KMS-11 (cell line): Measurements from ENCODE around the gene SDS.
A peak's percentile ranks its signal among the peaks of the same experiment; 100 is the strongest.

Source experiments
- H2AFZ ChIP-seq: fragments of 200-600 bp; sonication (generic); 2 replicates; pipeline ENCODE4 v1.6.1; 2016; ENCODE audit warnings: antibody characterized with exemption, mixed run types, low read depth
- H3K27ac ChIP-seq: fragments of 200-600 bp; sonication (generic); 2 replicates; pipeline ENCODE4 v1.6.1; 2016; ENCODE audit warnings: mild to moderate bottlenecking, mixed run types
- H3K27me3 ChIP-seq: fragments of 200-600 bp; sonication (generic); 2 replicates; pipeline ENCODE4 v1.6.1; 2017; ENCODE audit warnings: mild to moderate bottlenecking, low read depth, mixed run types, moderate library complexity; ENCODE audit not compliant: insufficient read depth
- H3K36me3 ChIP-seq: fragments of 200-600 bp; sonication (generic); 2 replicates; pipeline ENCODE4 v1.6.1; 2017; ENCODE audit warnings: mild to moderate bottlenecking, mixed run types; ENCODE audit not compliant: insufficient read depth
- H3K4me1 ChIP-seq: fragments of 200-600 bp; sonication (generic); 2 replicates; pipeline ENCODE4 v1.6.1; 2016; ENCODE audit warnings: mild to moderate bottlenecking, low read depth, mixed run types; ENCODE audit not compliant: poor library complexity, severe bottlenecking
- H3K4me2 ChIP-seq: fragments of 200-600 bp; sonication (generic); 2 replicates; pipeline ENCODE4 v1.7.0; 2016; ENCODE audit warnings: mild to moderate bottlenecking, mixed run types
- H3K4me3 ChIP-seq: fragments of 200-600 bp; sonication (generic); IDR thresholded peaks from 2 replicates; pipeline ENCODE4 v1.6.1; 2017; ENCODE audit warnings: low read depth, low read length, mixed read lengths; ENCODE audit not compliant: insufficient read depth
- H3K79me2 ChIP-seq: fragments of 200-600 bp; sonication (generic); 2 replicates; pipeline ENCODE4 v1.6.1; 2016; ENCODE audit warnings: low read depth, mixed run types; ENCODE audit not compliant: insufficient read depth
- H3K9ac ChIP-seq: fragments of 200-600 bp; sonication (generic); 2 replicates; pipeline ENCODE4 v1.6.1; 2016; ENCODE audit warnings: mild to moderate bottlenecking, mixed run types
- H4K20me1 ChIP-seq: fragments of 200-600 bp; sonication (generic); 2 replicates; pipeline ENCODE4 v1.6.1; 2016; ENCODE audit warnings: mild to moderate bottlenecking, mixed run types; ENCODE audit not compliant: insufficient read depth
- TF ChIP-seq, protein P1 (sequence below): fragments of 200-600 bp; sonication (generic); conservative IDR thresholded peaks from 2 replicates; pipeline ENCODE4 v1.6.1; 2017; ENCODE audit warnings: low read depth, mild to moderate bottlenecking, antibody characterized with exemption, low read length, moderate library complexity, mixed read lengths

SDS gene

DNA sequence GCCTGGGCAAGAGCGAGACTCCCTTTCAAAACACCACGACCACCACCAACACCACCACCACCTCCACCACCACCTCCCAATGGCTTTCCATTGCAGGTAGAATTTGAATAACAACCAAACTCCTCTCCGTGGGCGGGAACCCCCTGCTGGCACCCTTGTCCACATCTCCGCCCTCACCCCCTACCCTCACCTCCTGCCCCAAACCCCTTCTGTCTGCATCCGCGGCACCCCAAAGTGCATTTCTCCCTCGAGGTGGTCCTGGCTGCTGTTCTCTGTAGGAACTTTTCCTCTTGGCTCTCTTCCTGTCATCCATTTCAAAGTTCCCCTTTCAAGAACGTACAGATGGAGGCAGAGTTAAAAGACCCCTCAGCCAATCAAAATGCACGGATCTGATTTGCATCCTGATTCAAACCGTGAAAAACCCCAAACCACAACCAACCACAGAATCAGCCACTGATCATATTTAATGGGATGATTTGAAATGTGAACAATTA lies 22.3 kb upstream of the SDS start:
- no peak overlapping the region for H2AFZ ChIP-seq
- H3K4me3 ChIP-seq = no peak overlapping the region
- H3K27ac ChIP-seq = no peak overlapping the region
- H4K20me1 ChIP-seq = no peaks in the 10 kb centered on the region
- H3K9ac ChIP-seq = no peak overlapping the region
- H3K4me2 ChIP-seq = peak overlapping the region; percentile 56
- no peaks in the 10 kb centered on the region for H3K79me2 ChIP-seq
- no peaks in the 10 kb centered on the region for H3K36me3 ChIP-seq
- peaks cover 14% of the 10 kb centered on the region for H3K4me1 ChIP-seq
- no peaks in the 10 kb centered on the region for H3K27me3 ChIP-seq
- TF ChIP-seq, protein P1, sequence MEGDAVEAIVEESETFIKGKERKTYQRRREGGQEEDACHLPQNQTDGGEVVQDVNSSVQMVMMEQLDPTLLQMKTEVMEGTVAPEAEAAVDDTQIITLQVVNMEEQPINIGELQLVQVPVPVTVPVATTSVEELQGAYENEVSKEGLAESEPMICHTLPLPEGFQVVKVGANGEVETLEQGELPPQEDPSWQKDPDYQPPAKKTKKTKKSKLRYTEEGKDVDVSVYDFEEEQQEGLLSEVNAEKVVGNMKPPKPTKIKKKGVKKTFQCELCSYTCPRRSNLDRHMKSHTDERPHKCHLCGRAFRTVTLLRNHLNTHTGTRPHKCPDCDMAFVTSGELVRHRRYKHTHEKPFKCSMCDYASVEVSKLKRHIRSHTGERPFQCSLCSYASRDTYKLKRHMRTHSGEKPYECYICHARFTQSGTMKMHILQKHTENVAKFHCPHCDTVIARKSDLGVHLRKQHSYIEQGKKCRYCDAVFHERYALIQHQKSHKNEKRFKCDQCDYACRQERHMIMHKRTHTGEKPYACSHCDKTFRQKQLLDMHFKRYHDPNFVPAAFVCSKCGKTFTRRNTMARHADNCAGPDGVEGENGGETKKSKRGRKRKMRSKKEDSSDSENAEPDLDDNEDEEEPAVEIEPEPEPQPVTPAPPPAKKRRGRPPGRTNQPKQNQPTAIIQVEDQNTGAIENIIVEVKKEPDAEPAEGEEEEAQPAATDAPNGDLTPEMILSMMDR = no peak

DNA sequence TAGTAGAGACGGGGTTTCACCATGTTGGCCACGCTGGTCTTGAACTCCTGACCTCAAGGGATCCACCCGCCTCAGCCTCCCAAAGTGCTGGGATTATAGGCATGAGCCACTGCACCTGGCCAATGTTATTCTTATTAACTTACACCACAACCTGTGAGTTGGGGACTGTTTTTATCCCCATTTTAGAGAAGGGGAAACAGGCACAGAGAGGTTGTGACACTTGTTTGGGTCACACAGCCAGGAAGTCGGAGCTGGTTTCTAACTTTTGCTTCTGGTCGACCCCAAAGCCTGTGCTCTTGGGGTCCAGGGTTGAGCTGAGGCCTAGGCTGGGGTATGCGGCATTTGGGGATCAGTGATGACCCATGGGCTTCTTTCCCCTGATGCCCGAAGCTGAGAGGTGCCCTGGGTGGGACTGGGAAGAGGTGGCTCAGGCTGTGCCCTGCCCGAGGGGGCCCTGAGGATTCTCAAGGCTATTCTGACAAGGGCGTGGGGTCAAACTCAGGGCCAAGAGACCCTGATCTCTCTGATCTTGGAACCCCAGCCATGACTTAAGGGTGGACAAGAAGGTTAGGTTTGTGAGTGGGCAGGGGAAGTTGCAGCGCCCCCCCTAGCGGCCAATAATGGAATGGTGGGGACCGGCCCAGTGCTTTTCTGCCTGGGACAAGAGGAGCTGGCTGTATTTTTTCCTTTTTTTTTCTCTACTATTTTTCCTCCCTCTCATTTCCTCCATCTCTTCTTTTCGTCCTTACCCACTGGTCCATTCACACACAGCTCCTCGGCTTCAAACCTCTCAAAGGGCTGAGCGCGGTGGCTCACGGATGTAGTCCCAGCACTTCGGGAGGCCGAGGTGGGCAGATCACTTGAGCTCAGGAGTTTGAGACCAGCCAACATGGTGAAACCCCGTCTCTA lies 21.5 kb upstream of the SDS start:
- no peak overlapping the region for H3K4me2 ChIP-seq
- H3K9ac ChIP-seq = no peak overlapping the region
- no peaks in the 10 kb centered on the region for H4K20me1 ChIP-seq
- H2AFZ ChIP-seq = no peak overlapping the region
- H3K79me2 ChIP-seq = no peaks in the 10 kb centered on the region
- H3K27ac ChIP-seq = no peak overlapping the region
- H3K27me3 ChIP-seq = no peaks in the 10 kb centered on the region
- H3K4me1 ChIP-seq = peaks cover 14% of the 10 kb centered on the region
- no peak overlapping the region for H3K4me3 ChIP-seq
- H3K36me3 ChIP-seq = no peaks in the 10 kb centered on the region
- TF ChIP-seq, protein P1 = peak; percentile 72

DNA sequence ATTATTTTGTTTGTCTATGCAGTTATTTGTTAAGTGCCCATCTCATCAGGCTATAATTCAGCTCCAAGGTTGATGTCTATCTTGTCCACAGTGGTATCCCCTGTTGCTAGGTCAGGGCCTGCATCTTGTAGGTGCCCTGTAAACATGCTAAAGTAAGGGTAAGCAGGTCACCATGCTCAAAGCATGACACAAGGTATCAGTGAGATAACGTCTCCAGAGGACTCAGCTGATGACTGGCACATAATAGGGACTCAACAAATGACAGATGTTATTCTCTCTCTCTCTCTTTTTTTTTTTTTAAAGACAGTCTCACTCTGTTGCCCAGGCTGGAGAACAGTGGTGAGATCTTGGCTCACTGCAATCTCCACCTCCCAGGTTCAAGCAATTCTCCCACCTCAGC lies 20.8 kb upstream of the SDS start:
- Histone ChIP-seq H3K27ac (no peak overlapping the region), H3K9ac (no peak overlapping the region), H3K4me3 (no peak overlapping the region), H4K20me1 (no peaks in the 10 kb centered on the region), H3K27me3 (no peaks in the 10 kb centered on the region), H3K4me1 (peaks cover 14% of the 10 kb centered on the region), H2AFZ (no peak overlapping the region), H3K4me2 (no peak overlapping the region), H3K79me2 (no peaks in the 10 kb centered on the region), H3K36me3 (no peaks in the 10 kb centered on the region)
- TF ChIP-seq, protein P1 = no peak

DNA sequence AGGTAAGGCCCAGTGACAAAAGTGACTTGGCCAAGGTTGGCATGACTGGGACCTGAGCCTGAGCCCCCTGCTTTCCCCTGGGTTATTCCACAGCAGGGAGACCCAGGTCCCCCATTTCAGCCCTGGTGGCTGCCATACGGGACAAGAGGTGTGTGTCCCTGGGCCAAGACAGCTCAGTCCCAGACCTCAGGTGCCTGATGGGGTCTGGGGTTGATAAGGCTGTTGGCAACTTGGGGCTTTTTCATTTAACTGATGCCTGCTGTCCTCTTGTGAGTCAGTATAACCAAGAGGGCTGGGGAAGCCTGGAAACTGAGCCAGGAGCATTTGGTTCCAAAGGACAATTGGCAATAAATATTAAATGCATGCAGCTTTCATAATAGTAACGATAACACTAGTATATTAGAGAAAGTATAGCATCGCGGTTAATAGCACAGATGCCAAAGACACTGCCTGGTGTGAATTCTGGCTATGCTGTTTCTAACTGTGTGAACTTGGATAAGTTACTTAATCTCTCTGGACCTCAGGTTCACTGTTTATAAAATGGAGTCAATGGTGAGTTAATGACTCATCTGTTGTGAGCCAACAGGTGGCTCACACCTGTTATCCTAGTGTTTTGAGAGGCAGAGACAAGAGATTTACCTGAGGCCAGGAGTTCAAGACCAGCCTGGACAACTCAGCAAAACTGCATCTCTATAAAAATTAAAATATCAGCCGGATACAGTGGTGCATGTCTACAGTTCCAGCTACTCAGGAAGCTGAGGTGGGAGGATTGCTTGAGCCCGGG lies 19.4 kb upstream of the SDS start:
- Histone ChIP-seq H3K4me3 (no peak overlapping the region), H3K79me2 (no peaks in the 10 kb centered on the region), H3K27me3 (no peaks in the 10 kb centered on the region), H3K4me1 (peaks cover 14% of the 10 kb centered on the region), H3K27ac (no peak overlapping the region), H3K36me3 (no peaks in the 10 kb centered on the region), H2AFZ (no peak overlapping the region), H4K20me1 (no peaks in the 10 kb centered on the region), H3K9ac (no peak overlapping the region), H3K4me2 (no peak overlapping the region; the same call in 1 of the 2 replicates)
- TF ChIP-seq, protein P1 = no peak
